HG03565 (cell line): ENCODE results near the gene IPO5.

Experiments
- ATAC-seq: cut with Tn5 transposase; IDR thresholded peaks from one replicate; pipeline ENCODE4 v1.9.1; 2021; ENCODE audit warnings: mild to moderate bottlenecking, moderate library complexity; ENCODE audit not compliant: unreplicated experiment

Gene IPO5

DNA sequence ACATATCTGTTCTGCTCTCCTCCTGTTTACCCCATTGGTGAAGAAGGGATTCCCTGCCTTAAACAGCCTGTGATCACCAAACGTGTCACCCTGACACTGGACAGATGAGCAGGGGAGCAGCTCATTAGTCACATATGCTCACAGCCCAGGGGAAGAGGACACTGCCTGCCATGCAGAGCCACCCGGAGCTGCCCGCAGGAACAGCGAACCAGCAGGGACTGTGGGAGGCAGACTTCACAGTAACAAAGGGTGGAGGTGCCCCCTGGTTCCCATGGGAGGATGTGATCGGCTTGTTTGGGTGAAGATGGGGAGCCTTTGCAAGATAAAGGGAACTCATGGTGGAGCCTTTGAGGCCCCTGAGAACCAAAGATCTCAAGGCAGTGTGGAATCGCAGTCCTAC is 100.8 kb downstream of the IPO5 start:
- no peak for ATAC-seq

DNA sequence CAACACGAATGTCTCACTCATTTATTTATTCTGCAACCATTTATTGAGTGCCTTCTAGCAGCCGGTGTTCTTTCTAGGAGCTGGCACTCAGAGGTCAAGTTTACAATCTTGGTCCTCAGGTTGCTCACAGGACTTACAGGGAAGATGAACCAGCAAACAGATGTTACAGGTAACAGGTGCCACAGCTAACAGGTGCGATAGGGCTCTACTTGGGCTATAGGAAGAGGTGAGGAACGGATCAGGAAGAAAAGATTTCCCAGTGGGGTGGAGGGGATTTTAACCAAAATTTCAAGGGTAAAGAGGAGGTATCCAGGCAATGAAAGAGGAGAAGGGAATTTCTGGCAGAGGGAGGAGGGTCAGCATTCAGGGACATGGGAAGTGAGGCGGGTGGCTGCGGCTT is 102.1 kb downstream of the IPO5 start:
- ATAC-seq, result no peak

- ATAC-seq, result no peak
Observed at GRCh38 chr13:98056839-98057410, 103.5 kb downstream of the IPO5 start.

DNA sequence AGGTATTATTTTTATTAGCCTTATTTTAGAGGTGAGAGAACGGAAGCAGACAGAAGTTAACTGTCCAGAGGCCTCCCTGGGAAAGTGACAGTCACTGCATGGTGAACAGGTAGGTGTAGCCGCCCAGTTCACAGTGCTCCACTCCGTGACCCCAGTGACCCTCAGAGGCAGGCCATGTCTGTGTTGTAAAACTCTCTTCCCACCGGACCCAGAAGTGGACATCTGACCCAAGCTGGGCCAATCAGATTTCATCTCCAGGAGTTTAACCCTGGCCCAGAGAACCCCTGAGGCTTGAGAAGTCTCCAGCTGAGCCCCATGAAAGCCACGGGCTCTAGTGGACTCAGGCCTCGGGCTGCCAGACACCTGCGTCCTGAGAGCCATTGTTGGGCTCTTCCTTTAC is 105.8 kb downstream of the IPO5 start:
- ATAC-seq, result no peak

DNA sequence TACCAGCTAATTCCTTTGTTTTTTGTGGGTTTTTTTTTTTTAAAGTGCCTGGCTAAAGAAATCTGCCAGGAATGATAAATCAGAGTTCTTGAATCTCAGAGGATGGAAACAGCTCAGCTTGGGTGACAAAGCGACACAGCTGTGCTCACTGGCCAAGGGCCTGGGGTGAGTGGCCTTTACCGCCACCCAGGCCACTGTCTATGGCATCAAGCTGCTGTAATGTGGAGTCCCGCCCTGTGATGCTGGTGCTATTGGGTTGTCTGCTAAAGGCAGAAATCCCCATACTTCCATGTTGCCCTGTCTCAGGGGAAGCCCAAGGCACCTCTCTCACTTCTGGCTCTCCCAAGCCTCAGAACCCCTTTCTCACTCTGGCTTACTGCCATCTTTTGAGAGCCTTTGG is 106.8 kb downstream of the IPO5 start:
- ATAC-seq, result no peak

GRCh38 chr13:98065468-98065867 is 112.0 kb downstream of the IPO5 start:
- ATAC-seq, result no peak

- ATAC-seq, result no peak
Observed at GRCh38 chr13:98066636-98067035, 113.2 kb downstream of the IPO5 start.

- no peak for ATAC-seq
Observed at GRCh38 chr13:98068521-98068920, 115.0 kb downstream of the IPO5 start.

GRCh38 chr13:98069985-98070384 is 116.5 kb downstream of the IPO5 start:
- no peak for ATAC-seq

- no peak for ATAC-seq
Observed at GRCh38 chr13:98071316-98071715, 117.8 kb downstream of the IPO5 start.

- ATAC-seq, result no peak
Observed at GRCh38 chr13:98072476-98072875, 119.0 kb downstream of the IPO5 start.
